Endodermal cell (in vitro differentiated cells): Measurements from ENCODE around the gene ARHGAP32. TPM values are rescaled to one million over a fixed set of nuclear protein-coding genes. Genes with fewer than 3 reads are reported as not detected.

Experiments used
- DNase-seq: peaks from one replicate; pipeline ENCODE4 v3.0.0-alpha.2; 2017
- H3K27ac ChIP-seq: 2 replicates; pipeline ENCODE4 v1.5.1; 2013; ENCODE audit warnings: mild to moderate bottlenecking, low read depth, low read length, moderate library complexity
- H3K27me3 ChIP-seq: 2 replicates; pipeline ENCODE4 v1.6.1; 2013; ENCODE audit warnings: mild to moderate bottlenecking, low read length, moderate library complexity; ENCODE audit not compliant: insufficient read depth, control insufficient read depth, poor library complexity, severe bottlenecking
- H3K36me3 ChIP-seq: 2 replicates; pipeline ENCODE4 v1.7.0; 2013; ENCODE audit warnings: mild to moderate bottlenecking, low read length, moderate library complexity; ENCODE audit not compliant: control insufficient read depth, insufficient read depth
- H3K4me1 ChIP-seq: one replicate; pipeline ENCODE4 v1.7.0; 2013; ENCODE audit warnings: low read length; ENCODE audit not compliant: control insufficient read depth, insufficient read depth
- H3K4me3 ChIP-seq: 2 replicates; pipeline ENCODE4 v1.5.1; 2013; ENCODE audit warnings: mild to moderate bottlenecking, low read length, moderate library complexity
- H3K9ac ChIP-seq: 2 replicates; pipeline ENCODE4 v1.6.1; 2013; ENCODE audit warnings: mild to moderate bottlenecking, low read length, moderate library complexity; ENCODE audit not compliant: poor library complexity, severe bottlenecking; ENCODE audit errors: extremely low read depth
- H3K9me3 ChIP-seq: 2 replicates; pipeline ENCODE4 v1.6.1; 2013; ENCODE audit warnings: mild to moderate bottlenecking, low read length, moderate library complexity; ENCODE audit not compliant: control insufficient read depth
- H3K27ac Mint-ChIP-seq: 2 replicates; pipeline ENCODE4 v1.8.0; 2020; ENCODE audit warnings: mixed read lengths
- H3K27me3 Mint-ChIP-seq: 2 replicates; pipeline ENCODE4 v1.8.0; 2021; ENCODE audit warnings: mild to moderate bottlenecking, mixed read lengths; ENCODE audit not compliant: insufficient read depth
- H3K36me3 Mint-ChIP-seq: 2 replicates; pipeline ENCODE4 v1.8.0; 2020; ENCODE audit warnings: low read depth, mixed read lengths
- H3K4me1 Mint-ChIP-seq: 2 replicates; pipeline ENCODE4 v1.8.0; 2020; ENCODE audit warnings: mixed read lengths
- H3K4me3 Mint-ChIP-seq: 2 replicates; pipeline ENCODE4 v1.8.0; 2020; ENCODE audit warnings: mild to moderate bottlenecking, moderate library complexity, mixed read lengths
- H3K9me3 Mint-ChIP-seq: 2 replicates; pipeline ENCODE4 v1.8.0; 2020; ENCODE audit warnings: mild to moderate bottlenecking, mixed read lengths
- CTCF ChIP-seq: fragments of 200-600 bp; sonication (generic); conservative IDR thresholded peaks from 2 replicates; pipeline ENCODE4 v1.5.0; 2021; ENCODE audit warnings: antibody characterized with exemption, mild to moderate bottlenecking
- WGBS, 2 experiments: methylation state at CpG; one replicate each; pipeline versions ENCODE4 v1.1.5 to v1.1.7; 2013; ENCODE audit warnings: missing lambda C conversion rate in 2 of 2, mixed read lengths in 1 of 2; ENCODE audit not compliant: insufficient coverage in 1 of 2, insufficient read length in 1 of 2; 5-methylcytosine and 5-hydroxymethylcytosine counted together
- total RNA-seq, 2 donors: library from RNA; stranded (reverse); fragmentation: NEBNext Ultra II Directional in 1 of 2; extraction: Animal tissue kit (Norgen Biotek cat#: 25700) in 1 of 2; gene quantifications; 2 replicates in 1 of 2; 3 replicates in 1 of 2; pipeline ENCODE4 v1.2.1, GENCODE V29; 2021

ARHGAP32 gene
- total RNA-seq, 2 donors from 2014 or later = 36.4 to 65.8 TPM

DNA sequence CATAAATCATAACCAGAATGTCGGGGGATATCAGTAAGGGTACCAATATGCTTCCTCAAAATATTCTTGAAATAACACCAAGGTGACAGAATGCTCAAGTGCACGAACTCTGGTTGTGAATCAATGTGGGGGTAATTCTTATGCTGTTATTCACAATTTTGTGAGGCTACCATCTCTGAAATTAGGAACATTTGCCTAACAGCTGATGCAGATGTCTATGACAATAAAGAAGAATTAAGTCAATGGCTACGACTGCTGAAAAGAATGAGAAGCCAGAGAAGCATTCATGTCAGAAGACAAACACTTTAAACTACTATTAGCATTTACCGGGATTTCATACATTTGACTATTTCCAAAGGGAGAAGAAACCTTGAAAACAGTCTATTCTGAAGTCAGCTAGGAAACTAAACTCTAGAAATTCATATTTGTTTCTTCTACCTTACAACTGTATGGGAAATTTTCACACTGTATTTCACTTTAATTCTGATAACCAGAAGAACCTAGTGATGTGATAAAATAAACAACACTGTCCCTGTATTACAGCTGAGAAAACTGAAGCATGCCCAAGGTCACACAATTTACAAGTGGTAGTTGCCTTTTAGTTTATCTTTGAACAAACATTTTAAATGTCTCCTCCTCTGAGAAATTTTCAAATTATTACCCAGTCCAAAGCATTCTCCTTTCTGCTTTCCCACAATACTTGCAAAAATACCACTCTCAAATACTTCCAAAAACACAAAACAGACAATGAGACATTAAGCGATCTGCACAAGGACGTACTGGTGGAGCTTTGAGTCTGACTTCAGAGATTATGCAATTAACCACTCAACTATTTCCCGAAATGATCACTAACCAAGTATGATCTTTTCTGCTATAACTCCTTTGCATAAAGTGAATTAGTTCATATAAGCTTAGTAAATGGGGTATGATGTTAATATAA is 18.0 kb upstream of the ARHGAP32 start:
- Mint-ChIP-seq H3K36me3 (peaks cover 9% of the 10 kb centered on the region), H3K27me3 (peaks cover 27% of the 10 kb centered on the region), H3K4me1 (peaks cover 33% of the 10 kb centered on the region), H3K4me3 (no peak overlapping the region), H3K9me3 (peaks cover 9% of the 10 kb centered on the region), H3K27ac (no peak overlapping the region)
- 59 to 71% methylated on average over 4 to 7 of the region's 7 CpGs for WGBS, 2 experiments
- H3K4me3 ChIP-seq = no peak overlapping the region
- DNase-seq = no peak
- H3K4me1 ChIP-seq = no peaks in the 10 kb centered on the region
- H3K36me3 ChIP-seq = no peaks in the 10 kb centered on the region
- peaks cover 14% of the 10 kb centered on the region for H3K27me3 ChIP-seq
- H3K9me3 ChIP-seq = peaks cover 6% of the 10 kb centered on the region
- TF ChIP-seq CTCF = no peak
- H3K27ac ChIP-seq = no peak overlapping the region
- no peak overlapping the region for H3K9ac ChIP-seq

DNA sequence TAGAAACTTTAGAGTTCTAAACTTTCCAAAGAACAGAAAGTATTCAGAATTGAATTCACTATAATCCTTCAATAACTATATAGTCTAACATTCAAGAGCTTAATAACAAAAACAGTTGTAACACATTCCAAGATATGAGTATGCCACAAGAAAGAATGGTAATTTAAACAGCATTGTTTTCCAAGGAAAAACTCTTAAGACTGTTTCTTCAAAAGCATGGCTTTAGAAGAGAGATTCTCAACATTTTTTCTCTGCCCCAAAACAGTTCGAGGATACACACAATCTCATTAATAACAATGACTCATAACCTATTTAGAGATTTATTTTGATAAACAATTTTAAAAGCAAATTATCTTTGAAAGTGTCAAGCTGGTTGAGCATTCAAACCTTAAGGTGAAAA is 16.7 kb upstream of the ARHGAP32 start:
- 100% methylated on average over 1 of the region's 1 CpG; no CpG with 5 or more reads in 1 of the 2 experiments for WGBS, 2 experiments
- Histone ChIP-seq H3K27ac (no peak overlapping the region), H3K27me3 (peaks cover under 1% of the 10 kb centered on the region), H3K9ac (no peak overlapping the region), H3K4me1 (no peaks in the 10 kb centered on the region), H3K36me3 (no peaks in the 10 kb centered on the region), H3K4me3 (no peak overlapping the region), H3K9me3 (peaks cover 6% of the 10 kb centered on the region)
- Mint-ChIP-seq H3K9me3 (peaks cover 9% of the 10 kb centered on the region), H3K27ac (no peak overlapping the region), H3K4me3 (no peak overlapping the region), H3K4me1 (peaks cover 29% of the 10 kb centered on the region), H3K27me3 (peaks cover 15% of the 10 kb centered on the region), H3K36me3 (peaks cover 9% of the 10 kb centered on the region)
- no peak for TF ChIP-seq CTCF
- DNase-seq = no peak

GRCh38 chr11:129204150-129204838 is 12.2 kb upstream of the ARHGAP32 start:
- H3K9me3 ChIP-seq = peaks cover 21% of the 10 kb centered on the region
- Mint-ChIP-seq H3K27me3 (no peaks in the 10 kb centered on the region), H3K9me3 (peaks cover 22% of the 10 kb centered on the region), H3K36me3 (peaks cover 27% of the 10 kb centered on the region), H3K4me3 (no peak overlapping the region), H3K4me1 (peaks cover 18% of the 10 kb centered on the region), H3K27ac (no peak overlapping the region)
- no peak for TF ChIP-seq CTCF
- no peak for DNase-seq
- H3K9ac ChIP-seq = no peak overlapping the region
- H3K4me1 ChIP-seq = no peaks in the 10 kb centered on the region
- H3K27ac ChIP-seq = no peak overlapping the region
- WGBS, 2 experiments = 91 to 93% methylated on average over 2 to 3 of the region's 4 CpGs
- no peaks in the 10 kb centered on the region for H3K27me3 ChIP-seq
- no peak overlapping the region for H3K4me3 ChIP-seq
- no peaks in the 10 kb centered on the region for H3K36me3 ChIP-seq
